OCI-LY3 (cell line): ENCODE results near the gene CCDC175.

Experiments
- CTCF ChIP-seq: fragments of 200-600, 300-600 bp; sonication (generic); IDR thresholded peaks from 2 replicates; pipeline ENCODE4 v1.5.1; 2014; ENCODE audit warnings: antibody characterized with exemption, low read length, low read depth
- EZH2phosphoT487 ChIP-seq: fragments of 200-600 bp; shearing (Covaris generic); IDR thresholded peaks from 2 replicates; pipeline ENCODE4 v1.6.1; 2018; ENCODE audit warnings: antibody characterized with exemption, mixed run types, low read depth

DNA sequence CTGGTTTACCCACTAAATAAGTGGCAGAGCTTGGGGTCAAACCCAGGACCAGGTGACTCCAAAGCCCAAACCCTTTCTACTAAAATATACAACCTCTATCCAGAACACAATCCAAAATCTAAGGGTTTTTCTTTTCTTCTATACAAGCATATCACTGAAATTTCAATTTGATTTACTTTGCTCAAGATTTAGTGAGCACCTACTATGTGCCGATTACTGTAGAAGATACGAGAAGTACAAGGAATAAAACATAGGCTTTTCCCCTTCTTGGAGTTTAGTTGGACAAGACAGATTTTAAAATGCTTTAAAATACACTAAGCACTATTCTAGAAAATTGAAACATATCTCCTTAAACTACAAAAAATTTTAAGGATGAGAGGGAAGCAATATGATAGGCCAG lies 95.2 kb downstream of the CCDC175 start:
- TF ChIP-seq CTCF (no peak), EZH2phosphoT487 (no peak)
